Stimulated activated CD8-positive, alpha-beta memory T cell treated with anti-CD3 and anti-CD28 coated beads, Interleukin-7, amount 100 ng/mL, for 4 hours (primary cell): ENCODE results near the gene FFAR1.
"Not testable (repeated sequence)": the region's sequence is repeated elsewhere in the genome, so short reads cannot be mapped to it uniquely, and the experiment has no call there.

Experiments
- DNase-seq, 2 donors: peaks; one replicate each; pipeline ENCODE4 v3.0.0-alpha.2; 2020; ENCODE audit warnings: low read depth in 2 of 2

The FFAR1 gene

DNA sequence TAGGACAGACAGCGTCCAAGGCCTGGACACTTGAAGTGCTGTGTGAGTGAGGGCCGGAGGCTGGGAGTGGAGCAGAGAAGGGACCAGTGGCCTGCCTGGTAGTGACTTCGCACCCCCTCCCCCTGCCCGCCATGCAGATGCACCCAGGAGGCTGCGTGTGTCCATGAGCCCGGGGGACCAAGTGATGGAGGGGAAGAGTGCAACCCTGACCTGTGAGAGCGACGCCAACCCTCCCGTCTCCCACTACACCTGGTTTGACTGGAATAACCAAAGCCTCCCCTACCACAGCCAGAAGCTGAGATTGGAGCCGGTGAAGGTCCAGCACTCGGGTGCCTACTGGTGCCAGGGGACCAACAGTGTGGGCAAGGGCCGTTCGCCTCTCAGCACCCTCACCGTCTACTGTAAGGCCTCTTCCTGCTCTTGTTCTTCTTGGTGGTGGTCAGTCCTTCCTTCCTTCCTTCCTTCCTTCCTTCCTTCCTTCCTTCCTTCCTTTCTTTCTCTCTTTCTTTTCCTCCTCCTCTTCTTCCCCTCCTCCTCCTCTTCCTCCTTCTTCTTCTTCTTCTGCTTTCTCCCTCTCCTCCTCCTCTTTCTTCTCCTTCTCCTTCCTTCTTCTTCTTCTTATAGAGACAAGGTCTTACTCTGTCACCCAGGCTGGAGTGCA is 6.0 kb upstream of the FFAR1 start:
- no peak for DNase-seq

DNA sequence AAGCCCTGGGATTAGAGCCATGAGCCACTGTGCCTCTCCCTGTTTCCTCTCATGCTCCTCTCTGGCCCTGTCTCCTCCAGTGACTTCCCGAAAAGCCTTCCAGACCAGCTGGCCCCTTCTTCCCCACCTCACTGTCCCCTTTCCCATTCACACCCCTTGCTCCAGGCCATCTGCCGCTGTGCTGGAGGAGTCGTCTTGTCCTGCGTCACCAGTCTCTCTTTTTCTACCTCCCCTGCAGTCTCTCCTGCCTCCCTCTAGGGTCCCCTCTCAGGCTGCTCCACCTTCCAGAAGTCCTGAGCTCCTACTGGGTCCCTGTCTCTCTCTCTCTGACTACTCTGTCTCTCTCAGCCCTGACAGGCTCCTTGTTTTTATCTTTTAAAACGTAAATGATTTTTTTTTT is 5.3 kb upstream of the FFAR1 start:
- DNase-seq: no peak

DNA sequence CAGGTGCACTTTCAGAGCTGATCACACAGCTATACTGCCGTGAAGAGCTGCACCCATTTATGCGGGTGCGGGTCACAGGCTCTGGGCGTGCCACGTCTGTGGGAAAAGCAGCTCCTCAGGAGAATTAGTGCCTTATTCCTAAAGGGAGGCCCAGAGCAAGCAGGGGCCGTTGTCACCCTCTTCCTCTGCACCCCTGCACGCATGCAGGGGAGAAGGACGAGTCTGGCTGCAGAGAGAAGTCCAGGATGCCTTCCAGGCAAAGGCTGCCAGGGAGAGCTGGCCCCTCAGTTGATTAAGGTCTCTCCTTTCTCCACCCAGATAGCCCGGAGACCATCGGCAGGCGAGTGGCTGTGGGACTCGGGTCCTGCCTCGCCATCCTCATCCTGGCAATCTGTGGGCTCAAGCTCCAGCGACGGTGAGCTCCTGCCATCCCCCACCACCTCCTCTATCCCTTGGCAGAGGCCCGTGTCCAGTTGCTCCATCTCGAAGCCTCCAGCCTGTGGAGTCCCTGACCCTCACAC is 3.1 kb upstream of the FFAR1 start:
- DNase-seq: no peak

DNA sequence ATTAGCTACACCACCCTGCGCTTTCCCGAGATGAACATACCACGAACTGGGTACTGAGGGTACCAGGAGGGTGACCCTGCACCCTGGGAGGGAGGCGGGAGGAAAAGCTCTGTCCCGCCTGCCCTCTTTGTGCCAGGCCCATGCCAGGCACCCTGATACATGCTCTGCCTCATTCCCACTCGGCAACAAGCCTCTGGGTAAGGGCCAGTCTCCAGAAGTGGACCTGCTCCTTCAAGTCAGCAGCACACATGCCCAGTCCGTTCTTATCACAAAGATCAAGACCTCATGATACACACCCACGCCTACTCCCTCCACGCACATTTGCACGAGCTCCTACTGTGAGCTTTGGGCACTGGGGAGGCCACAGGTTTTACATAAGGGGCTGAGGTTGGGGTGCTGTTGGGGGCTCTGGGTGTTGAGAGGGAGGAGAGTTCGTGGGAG is 2.0 kb upstream of the FFAR1 start:
- no peak for DNase-seq

DNA sequence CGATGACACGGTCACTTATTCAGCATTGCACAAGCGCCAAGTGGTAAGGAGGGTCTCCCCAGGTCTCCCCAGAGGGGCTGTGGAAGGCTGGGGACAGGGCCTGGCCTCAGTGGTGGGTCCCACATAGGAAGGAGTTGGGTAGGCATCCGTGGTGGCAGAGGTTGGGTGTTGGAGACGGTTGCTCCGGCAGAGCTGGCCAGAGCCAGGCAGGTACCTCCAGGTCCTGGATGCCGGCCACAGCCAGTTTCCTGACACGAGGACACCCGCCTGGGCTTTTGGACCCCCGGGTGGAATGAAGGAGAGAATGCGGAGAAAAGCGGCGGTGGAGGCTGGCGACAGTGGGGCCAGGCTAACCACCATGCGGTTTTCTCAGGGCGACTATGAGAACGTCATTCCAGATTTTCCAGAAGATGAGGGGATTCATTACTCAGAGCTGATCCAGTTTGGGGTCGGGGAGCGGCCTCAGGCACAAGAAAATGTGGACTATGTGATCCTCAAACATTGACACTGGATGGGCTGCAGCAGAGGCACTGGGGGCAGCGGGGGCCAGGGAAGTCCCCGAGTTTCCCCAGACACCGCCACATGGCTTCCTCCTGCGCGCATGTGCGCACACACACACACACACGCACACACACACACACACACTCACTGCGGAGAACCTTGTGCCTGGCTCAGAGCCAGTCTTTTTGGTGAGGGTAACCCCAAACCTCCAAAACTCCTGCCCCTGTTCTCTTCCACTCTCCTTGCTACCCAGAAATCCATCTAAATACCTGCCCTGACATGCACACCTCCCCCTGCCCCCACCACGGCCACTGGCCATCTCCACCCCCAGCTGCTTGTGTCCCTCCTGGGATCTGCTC is 1.3 kb upstream of the FFAR1 start:
- peak; percentile 63 to 67 for DNase-seq

DNA sequence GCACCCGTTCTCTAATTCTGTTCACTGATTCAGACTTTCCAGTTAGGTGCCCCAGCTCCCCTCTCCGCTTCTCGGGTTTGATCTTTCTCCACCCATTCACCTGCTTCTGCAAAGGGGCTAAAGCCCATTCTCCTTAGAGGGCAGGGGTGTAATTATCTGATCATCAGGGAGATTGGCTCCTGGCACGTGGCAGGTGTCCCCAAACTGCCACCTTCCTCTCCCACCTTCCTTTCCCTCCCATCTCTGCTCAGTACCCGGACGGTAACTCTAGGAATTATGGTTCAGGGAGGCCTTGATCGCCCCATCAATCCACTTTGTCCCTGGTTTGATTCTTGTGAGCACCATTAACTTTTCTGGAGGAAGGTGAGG is 212 bp downstream of the FFAR1 start:
- no peak for DNase-seq

DNA sequence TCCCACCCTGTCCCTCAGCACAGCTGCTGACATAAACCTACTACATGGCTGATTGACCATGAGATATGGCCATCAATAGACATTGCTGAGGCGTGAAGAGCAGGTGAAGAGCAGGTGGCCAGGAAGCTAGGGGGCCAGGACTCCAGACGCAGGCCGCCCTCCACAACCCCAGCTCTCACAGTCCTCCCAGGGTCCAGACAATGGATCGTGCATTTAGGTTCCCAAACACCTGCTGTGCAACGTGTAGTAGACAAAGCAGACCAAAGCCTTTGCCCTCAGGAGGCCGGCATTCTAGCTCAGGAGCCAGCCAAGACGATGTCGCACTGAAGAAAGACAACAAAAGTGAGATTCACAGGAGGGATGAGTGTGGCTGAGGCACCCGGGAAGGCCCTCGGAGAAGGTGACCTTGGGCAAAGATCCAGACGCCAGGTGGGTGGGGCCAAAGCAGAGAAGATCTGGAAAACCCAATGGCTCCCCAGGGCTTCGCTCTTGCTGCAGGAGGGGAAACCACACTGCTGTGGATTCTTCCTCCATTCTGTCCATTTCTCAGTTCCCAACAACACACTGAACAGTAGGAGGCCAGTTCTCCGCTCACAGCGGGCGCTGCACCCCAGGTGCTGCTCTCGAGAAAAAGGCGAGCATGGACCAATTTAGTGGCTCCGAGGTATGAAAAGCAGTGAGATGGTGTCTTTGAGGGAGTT is 1.4 kb downstream of the FFAR1 start:
- no peak for DNase-seq

DNA sequence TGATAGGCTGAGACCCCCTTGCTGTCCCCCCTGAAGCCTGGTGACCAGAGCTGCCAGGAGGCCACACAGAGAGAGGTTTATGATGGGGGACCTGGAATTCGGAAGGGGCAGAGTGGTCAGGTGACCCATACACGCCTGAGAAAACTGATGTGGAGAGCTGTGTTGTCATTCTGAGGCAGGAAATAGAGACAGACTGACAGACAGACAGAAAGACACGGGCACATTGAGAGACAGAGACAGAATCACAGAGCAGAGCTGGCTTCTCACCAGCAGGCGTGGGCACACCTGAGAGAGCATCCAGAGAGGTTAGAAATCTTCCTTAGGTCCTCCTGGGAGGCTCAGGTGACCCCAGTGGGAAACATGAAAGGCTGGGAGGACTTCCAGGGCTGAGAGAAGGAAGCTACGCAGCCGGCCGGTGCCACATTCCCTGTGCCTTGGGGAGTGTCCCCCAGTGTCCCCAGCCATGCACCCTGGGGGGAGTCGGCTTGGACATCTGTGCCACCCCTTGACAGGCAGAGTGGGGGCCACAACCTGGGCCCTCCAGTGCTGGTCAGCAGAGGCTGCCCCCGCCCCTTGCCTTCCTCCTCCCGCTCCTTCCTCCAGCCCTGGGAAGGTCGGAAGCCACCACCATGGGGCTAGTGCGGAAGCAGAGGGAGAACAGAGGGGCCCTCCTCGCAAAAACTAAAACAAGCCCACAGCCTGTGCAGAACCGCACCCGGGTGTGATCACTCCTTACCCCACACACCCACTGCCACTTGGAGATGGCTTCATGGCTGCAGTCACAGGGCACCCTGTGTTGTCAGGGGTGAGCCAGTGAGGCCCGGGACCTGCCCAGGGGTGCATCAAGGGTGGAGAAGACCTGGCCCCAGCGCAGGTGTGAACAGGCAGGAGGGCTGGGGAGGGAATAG is 2.2 kb downstream of the FFAR1 start:
- DNase-seq: no peak

DNA sequence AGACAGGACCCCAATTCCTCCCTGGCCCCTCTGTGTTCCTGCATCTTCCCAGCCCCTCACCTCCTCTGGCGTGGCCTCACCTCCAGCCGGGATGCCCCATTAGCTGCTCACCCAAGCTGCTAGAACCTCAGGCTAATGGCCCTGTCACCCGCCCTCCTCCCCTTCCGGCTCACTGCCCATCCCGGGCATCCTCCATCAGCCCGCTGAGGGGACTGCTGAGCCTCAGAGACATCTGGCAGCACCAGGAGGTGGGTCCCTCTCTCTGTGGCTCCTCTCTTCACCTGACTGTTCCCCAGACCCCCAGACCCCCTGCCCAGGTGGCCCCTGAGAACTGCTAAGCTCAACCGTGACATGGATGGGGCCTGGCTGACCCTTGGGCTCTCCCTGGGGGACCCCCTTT is 2.9 kb downstream of the FFAR1 start:
- no peak for DNase-seq

DNA sequence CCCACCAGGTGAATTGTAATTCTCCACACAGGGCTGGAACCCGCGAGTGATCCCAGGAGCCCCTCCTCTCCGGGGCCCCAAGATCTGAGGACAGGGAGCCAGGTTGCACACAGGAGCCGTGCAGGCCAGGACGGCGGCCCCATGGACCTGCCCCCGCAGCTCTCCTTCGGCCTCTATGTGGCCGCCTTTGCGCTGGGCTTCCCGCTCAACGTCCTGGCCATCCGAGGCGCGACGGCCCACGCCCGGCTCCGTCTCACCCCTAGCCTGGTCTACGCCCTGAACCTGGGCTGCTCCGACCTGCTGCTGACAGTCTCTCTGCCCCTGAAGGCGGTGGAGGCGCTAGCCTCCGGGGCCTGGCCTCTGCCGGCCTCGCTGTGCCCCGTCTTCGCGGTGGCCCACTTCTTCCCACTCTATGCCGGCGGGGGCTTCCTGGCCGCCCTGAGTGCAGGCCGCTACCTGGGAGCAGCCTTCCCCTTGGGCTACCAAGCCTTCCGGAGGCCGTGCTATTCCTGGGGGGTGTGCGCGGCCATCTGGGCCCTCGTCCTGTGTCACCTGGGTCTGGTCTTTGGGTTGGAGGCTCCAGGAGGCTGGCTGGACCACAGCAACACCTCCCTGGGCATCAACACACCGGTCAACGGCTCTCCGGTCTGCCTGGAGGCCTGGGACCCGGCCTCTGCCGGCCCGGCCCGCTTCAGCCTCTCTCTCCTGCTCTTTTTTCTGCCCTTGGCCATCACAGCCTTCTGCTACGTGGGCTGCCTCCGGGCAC is 3.9 kb downstream of the FFAR1 start:
- no peak for DNase-seq

DNA sequence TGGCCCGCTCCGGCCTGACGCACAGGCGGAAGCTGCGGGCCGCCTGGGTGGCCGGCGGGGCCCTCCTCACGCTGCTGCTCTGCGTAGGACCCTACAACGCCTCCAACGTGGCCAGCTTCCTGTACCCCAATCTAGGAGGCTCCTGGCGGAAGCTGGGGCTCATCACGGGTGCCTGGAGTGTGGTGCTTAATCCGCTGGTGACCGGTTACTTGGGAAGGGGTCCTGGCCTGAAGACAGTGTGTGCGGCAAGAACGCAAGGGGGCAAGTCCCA is 4.4 kb downstream of the FFAR1 start:
- no peak for DNase-seq

DNA sequence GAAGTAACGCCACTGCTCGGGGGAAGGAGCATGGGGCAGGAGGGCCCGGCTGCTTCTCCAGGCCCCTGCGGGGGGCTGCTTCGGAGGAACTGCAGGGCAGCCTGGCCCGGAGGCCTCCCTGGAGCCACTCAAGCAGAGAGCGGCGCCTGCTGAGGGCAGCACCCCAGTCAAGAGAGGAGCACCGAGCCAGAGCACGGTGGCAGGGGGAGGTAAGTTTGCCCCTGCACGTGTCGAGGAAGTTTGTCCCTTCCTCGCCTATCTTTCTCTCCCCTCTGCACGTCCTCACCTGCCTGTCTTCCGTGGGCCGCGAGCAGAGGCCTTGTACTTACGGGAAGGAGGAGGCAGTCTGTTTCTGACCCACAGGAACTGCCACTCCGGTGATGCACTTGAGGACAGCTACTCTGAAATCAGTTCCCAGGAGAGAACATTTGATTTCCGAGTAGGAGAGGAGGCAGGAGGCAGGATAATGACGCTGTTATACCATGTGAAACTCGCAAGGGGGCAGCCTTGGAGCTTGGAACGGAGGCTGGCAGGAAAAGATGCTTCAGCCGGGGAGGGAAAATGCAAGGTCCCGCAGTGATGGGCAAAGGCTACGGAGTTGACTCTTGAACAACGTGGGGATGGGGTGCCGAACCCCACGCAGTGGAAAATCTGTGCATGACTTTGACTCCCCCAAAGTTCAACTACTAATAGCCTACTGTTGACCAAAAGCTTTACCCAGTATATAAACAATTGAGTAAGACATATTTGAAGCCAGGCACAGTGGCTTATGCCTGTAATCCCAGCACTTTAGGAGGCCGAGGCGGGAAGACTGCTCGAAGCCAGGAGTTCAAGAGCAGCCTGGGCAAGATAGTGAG is 5.0 kb downstream of the FFAR1 start:
- DNase-seq: peak; percentile 42 to 62

DNA sequence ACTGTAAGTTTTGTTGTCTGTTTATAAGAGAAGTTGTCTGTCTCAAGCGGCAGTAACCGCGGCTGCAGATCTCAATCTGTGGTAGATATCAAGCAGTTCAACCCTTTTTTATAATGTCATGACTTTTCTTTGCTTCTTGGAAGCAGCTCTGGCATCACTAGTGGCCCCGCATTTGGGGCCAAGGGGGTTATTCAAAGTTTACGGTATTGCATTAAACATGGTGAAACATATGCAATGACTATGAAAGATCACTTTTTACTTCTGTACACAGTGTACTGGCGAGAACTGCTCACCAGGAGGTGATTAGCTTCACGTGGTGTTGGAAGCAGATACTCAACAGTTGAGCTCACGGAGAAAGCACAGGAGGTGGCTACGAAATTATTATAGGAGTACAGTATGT is 5.9 kb downstream of the FFAR1 start:
- DNase-seq: no peak

DNA sequence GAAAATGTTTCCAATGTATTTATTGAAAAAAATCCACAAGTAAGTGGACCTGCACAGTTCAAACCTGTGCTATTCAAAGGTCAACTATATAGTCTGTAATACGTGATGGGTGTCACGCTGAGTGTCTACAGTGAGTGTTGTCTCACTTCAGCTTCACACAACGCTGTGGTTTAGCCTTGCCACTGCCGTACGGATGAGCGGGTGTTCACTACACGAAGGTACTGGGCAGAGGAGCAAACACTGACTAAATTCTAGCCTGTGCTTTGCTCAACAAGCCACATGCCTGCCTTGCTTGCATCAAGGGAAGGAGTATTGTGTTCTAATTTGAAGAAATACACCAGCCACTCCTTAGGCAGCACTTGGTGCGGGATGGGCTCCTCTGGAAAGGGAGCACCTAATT is 7.2 kb downstream of the FFAR1 start:
- no peak for DNase-seq

DNA sequence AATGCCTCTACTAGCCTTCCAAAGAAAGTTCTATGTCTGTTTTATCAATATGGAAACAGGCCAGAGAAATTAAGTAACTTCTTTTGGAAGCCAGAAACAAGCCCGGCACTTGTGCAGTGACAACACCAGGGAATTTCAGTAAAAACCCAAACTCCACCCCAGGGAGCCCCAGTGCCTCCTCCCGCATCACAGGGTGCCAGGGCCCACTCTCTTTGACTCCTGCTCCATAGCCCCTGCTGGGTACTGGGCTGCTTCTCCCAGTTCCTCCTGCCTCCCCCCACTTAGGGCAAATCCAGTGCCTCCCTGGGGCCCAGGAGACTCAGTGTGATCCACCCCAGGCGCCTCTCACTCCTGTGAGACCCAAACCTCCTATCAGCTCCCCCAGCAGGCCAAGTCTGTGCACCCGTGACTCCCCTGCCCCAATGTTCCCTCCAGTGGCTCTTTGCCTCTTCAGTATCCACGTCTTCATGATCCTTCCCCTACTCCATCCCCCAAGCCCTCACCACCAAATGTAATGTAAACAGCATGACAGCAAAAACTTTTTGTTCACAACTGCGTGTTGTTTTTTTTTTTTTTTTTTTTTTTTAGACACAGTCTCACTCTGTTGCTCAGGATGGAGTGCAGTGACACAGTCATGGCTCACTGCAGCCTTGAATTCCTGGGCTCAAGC is 8.2 kb downstream of the FFAR1 start:
- no peak for DNase-seq

DNA sequence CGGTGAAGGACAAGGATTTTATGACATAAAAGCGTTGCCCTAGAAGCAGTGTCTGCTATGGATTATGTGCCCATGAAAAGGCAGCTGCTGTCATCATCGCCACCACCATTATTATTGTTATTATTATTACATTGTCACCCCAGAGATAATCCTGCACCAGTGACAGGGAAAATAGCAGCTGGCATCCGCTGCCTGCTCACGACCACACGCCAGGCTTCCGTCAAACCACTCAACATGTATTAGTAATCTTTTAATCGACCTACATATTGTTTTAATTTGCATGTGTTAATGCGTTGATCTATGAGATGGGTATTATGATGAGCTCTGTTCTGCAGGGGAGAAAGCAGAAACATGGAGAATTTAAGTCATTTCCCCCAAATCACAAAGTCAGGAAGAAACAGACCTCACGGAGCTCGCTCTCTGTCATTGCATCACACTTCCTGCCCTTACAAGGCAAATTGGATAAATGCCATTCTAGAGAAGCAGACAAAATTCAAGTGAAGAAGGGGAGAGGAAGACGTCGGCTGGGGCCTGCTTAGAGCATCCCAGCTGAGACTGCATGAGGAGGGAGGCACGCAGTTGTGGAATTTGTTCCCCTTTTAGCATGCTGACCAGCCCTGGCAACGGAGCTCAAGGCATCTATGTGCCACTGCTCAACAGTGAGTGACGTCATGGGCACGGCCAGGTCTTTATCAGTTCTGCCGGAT is 10.3 kb downstream of the FFAR1 start, which contains the start of gene FFAR3:
TSS of gene FFAR3 (plus strand) at position 594 of the 707 bp plus-strand sequence. CDS start 431 bp downstream, outside the sequence.
- DNase-seq: no peak

DNA sequence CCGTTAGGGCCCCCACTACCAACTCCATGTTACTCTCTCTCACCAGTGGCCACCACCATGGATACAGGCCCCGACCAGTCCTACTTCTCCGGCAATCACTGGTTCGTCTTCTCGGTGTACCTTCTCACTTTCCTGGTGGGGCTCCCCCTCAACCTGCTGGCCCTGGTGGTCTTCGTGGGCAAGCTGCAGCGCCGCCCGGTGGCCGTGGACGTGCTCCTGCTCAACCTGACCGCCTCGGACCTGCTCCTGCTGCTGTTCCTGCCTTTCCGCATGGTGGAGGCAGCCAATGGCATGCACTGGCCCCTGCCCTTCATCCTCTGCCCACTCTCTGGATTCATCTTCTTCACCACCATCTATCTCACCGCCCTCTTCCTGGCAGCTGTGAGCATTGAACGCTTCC is 11.1 kb downstream of the FFAR1 start:
- not testable (repeated sequence) for DNase-seq

DNA sequence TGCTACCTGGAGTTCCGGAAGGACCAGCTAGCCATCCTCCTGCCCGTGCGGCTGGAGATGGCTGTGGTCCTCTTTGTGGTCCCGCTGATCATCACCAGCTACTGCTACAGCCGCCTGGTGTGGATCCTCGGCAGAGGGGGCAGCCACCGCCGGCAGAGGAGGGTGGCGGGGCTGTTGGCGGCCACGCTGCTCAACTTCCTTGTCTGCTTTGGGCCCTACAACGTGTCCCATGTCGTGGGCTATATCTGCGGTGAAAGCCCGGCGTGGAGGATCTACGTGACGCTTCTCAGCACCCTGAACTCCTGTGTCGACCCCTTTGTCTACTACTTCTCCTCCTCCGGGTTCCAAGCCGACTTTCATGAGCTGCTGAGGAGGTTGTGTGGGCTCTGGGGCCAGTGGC is 11.7 kb downstream of the FFAR1 start:
- DNase-seq: not testable (repeated sequence)

DNA sequence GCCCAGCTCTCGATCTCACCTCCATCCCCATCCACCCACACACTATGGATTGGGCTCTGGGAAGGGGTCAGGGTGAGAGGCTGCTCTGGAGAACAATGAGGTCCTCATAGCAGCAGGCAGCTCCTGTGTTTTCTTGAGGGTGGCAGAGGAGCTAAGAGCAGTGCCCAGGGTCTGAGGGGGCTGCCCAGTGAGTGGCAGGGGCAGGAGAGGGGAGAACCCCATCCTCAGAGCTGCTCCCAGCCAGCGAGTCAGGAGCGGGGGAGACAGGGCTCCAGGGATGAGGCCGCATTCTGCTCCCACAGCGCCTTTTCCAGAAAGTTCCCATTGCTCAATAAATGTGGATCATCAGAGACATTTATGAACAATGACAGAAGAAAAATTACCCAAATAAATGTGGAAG is 12.4 kb downstream of the FFAR1 start:
- DNase-seq: not testable (repeated sequence)
